Effector CD4-positive, alpha-beta T cell (primary cell): ENCODE results near the gene HOXA4.
A peak's percentile ranks its signal among the peaks of the same experiment; 100 is the strongest.

Experiments
- DNase-seq: peaks from one replicate; pipeline ENCODE4 v3.0.0-alpha.2; 2020

The HOXA4 gene

DNA sequence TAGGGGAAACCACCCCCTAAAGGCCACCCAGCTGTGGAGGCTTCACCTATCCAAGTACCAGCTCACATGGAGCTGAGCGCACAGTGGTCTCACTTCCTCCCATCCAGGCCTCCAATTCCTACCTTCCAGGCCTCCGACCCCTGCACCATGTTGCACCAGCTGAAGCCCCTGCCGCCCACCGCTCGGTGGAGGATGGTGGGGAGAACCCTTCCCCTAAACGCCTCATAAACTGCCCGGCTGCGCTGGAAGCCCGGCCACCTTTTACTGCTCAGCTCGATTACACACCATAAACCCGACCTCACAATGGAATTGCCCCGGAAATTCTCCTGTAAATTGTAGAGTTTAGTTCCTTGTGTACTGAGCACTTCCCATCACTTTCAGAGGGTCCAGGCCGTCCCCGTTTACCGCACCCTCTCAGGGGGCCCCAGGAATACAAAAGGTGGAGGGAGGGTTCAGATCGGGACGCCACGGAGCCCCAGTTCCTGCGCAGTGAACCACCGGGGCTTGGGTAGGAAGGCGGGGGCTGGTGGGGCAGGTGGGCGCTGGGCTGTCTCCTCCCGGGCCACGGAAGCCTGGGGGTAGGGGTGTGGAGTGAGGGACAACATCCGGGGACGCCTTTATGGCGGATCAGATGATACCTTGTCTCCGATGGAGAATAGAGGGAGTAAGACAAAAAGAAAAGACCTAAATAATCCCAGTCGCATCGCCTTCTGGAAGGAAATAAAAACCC lies 27.3 kb upstream of the HOXA4 start:
- DNase-seq: no peak

DNA sequence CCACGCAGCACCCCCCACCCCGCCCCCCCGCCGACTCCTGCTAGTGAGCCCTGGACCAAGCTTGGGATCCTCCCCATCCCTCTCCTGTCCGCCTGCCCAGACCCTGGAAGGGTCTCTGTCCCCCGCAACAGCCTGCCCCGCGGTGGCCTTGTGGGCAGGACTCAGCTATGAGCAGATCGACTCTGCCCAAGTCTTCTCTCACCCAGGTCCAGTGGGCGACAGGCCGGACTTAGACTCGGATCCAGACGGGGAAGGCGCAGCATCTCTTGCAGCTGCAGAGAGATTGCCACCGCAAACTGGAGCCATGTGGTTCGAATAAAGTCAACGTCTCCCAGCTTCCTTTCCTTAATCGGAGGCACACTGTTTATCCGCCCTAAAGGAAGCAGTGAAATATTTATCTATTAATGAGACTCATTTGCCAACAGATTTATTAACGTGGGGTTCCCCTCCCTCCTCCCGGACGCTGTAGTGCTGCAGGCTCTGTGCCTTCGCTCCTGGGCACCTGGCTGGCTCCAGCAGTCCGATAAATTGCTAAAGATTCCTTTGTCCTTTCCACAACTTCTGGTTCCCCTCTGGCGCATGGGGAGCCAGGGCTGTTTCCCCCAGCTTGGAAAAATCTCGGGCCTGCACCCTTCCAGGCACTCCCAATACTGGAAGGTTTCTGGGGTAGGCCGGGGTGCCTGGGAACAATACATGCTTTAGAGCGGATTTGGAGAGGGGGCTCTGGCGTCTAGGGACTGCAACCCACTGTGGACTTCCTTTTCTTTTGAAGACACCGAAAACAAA lies 26.6 kb upstream of the HOXA4 start:
- no peak for DNase-seq

DNA sequence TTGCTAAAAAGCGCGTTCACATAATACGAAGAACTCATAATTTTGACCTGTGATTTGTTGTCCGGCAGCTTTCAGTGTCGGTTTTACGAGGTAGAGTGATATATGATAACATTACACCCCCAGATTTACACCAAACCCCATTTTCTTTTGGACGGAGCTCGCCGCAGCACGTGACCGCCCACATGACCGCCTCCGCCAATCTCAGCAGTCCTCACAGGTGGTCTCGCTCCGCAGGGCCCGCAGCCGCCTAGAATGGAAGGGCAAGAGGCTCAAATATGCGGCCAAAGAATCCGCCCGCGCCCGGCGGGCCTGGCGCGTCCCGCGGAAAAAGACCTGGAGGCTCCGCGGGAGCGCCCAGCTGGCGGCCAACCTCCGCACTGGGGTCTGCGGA lies 25.9 kb upstream of the HOXA4 start, which contains the start of gene HOXA7:
TSS of gene HOXA7 (minus strand) at position 168 of the 391 bp plus-strand sequence. CDS start at position 38, 130 bp downstream.
- DNase-seq: no peak

GRCh38 chr7:27155816-27156507 lies 25.4 kb upstream of the HOXA4 start:
- no peak for DNase-seq

- no peak for DNase-seq
Measured at GRCh38 chr7:27154901-27155815, 24.6 kb upstream of the HOXA4 start.

DNA sequence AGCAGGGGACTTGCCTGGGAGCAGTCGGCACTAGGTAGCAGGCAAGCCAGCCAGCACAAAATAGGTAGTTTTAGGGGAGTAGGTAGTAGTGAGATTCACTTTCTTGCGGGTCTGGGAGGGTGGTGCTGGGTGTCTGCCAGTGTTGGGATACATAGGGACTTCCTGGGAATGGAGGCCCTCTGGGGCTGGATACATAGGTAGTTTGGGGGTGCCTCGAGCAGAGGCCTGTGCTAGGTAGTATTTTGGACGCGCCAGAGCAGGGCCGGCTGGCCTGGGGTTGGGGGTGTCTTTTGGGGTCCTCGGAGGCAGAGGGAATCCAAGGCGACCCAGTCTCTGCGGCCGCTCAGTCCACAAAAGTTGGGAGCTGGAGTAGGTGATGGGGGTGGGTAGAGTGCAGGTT lies 23.8 kb upstream of the HOXA4 start:
- DNase-seq: no peak

DNA sequence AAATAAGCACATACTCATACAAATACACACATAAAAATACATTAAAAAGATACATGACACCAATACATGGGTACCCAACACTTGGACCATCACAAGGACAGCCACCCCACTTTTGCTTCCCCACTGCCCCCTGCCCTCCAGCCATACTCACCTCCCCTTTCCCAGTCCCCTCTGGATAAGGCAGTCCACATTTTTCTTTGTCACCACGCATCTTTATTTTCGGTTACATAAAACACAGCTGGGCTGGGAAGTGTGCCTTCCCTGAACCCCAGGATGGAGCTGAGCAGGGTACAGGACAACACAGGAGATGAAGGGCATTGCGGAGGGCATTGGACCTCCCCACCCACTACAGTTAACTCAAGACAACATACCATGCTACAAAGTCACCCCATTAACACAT lies 23.0 kb upstream of the HOXA4 start:
- DNase-seq: no peak

DNA sequence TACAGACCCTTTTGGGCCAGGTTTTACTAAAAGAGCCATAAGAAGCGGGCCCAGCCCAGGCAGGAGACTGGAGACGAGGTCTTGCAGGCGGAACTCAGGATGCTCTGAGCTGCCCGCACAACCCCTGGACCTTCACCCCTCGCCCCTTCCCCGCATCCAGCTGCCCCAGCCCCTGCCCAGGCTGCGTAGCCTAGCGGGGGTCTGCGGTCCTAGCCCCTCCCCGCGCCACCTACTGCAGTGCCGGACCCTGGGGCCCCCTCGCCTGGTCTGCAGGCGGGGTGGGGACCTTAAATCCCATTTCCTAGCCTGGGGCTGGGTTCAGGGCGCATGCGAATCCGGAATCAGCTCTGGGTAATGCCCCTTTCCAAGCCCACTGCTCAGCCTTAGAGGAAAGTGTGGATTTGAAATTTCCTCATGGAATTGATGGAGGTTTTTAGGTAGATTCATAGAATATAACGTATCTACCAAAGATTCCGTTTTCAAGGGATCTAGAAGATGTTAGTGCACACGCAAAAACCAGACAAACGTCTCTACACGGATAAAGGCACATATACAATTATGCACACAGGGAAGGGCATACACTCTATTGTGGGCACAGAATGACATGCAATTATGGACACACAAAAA lies 22.4 kb upstream of the HOXA4 start:
- no peak for DNase-seq

DNA sequence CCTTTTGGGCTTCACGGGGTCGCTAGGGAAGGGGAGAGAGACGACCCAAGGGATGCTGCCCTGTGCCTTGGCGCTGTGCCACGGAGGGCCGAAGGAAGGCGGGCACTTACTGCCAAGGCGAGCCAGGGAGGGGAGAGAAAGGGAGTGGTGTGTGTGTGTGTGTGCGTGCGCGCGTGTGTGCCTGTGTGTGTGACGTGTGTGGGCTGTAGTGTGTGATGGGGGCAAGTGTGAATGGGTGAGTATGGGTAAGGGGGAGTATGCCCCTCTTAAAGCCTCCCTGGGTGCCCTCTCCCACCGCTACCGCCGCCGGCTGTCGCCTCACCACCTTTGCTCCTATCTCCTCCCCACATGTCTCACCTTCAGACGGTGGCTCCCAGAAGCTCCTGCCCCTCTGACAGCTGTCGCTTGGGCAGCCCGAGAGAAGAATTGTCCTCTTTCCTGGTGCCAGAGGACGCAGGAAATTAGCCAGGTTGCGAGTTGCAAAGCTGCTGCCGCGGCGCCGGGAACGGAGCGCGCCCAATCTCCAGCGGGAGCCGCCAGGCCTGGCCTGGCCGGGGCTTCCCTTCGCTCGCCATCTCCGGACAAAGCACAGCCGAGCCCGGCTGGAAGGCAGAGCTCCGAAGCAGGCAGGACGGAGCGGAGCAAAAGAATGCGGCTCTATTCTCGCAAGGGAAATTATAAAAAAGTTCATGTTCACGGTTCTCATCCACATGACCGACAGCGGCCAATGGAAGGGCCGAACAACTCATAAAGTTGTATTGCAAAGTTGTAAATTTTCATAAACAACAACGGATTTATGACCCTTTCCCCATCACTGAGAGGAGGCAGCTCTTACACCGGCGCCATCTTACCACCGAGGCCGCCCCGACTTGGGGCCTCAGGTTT lies 21.6 kb upstream of the HOXA4 start, which contains the start of gene HOXA3:
TSS of gene HOXA3 (minus strand) at position 653 of the 885 bp plus-strand sequence. CDS start 41,943 bp downstream, outside the sequence.
- no peak for DNase-seq

DNA sequence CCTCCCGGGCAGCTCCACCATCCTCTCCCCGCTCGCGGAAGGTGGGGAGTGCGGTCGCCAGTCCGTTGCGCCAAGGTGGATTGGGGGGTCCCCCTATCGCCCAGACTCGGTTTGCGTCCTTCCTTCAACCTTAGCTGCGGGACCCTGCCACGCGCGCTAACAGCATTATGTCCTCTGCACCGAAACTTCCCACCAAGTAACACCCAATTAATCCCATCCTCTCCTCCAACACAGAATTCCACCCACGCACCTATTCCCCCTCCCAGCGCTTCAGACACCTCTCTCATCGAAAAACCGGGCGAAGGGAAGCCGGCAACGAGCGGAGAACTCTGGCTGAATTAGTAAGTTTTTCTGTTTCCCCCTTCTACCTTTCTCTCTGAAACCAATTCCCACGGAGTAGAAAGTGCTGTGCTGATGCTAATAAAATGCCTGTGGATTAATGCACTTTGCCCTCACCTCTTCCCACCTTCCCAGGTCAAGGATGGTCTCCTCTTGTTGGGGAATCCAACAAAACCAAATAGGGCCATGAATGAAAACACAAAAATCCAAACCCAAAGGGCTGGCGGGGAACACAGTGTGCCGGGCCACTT lies 20.9 kb upstream of the HOXA4 start:
- DNase-seq: no peak

DNA sequence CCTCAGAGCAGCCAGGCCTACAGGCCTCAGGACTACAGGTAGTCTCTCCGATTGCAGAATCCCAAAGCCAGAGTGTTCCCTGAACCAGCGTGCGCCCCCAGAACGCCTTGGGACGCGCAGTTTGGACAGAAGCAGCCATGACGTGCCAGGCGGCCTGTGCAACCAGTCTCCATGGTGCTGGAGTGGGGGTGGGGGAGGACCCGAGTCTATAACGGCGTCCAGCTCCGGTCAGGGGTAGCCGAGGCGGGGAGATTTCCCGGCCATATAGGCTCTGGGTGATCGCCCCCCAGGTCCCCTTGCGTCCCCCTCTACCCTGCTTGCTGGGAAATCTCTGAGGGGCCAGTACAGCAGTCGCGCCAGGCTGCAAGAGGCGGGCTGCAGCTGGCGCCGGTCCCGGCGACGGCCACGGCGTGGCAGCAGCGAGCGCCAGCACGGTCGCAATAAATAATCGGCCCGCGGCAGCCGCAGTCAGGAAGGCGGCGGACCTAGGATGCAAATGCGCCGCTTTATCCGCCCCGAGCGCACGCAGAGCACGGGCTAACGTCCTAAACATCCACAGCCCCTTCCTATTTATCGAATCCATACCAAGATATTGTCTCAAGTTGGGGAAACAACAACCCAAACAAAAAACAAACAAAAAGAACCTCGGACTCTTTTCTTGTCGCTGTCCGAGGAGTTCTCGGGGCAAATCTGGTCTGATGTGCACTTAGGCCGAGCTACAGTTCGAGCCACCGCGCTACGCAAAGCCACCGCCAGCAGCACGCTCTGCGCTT lies 20.2 kb upstream of the HOXA4 start:
- peak; percentile 52 for DNase-seq

- no peak for DNase-seq
Measured at GRCh38 chr7:27149842-27150567, 19.4 kb upstream of the HOXA4 start.

- no peak for DNase-seq
Measured at GRCh38 chr7:27148756-27149641, 18.4 kb upstream of the HOXA4 start.

DNA sequence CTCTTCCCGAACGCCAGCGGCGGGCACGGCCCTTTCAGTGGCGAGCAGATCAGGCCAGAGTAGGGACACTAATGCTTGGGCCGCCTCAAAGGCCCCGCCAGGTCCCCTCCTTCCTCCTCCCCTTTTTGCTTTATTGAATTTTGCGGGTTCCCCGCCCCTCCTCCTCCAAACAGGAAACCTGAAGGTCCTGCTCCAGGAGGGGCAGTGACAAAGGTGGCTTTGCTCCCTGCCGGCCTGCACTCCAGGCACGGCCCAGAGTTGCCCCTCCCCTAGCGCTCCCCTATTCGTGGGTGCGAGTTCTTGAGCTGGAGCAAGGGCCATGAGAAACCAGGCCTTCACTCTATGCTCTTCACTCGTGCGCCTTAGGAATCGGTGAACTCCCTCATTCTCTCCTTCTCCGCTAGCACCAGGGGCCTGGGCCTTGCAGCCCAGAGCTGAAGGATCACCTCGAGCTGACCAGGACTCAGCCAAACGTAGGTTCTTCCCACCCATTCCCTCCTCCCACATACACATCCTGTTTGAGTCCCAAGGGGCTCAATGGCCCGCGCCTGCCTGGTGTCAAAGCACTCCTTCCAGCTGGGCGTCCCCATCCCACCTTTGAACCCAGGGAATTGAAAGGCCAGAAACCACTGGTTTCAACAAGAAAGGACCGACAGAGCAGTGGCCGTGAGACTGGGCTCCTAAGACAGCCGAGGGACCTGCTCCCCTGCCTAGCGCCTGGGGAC lies 17.6 kb upstream of the HOXA4 start:
- DNase-seq: no peak

GRCh38 chr7:27147199-27148030 lies 16.9 kb upstream of the HOXA4 start, which contains the start of gene HOXA6:
TSS of gene HOXA6 (minus strand) at chr7:27147774. CDS start at chr7:27147749, 25 bp downstream.
- no peak for DNase-seq
